Heart left ventricle (tissue), 13 donors: ENCODE results near the gene FBXO34.

ENCODE experiments used
- CTCF ChIP-seq, 12 donors: fragments of 200-600 bp; sonication (generic) in 4 of 12; IDR thresholded peaks; one replicate each; pipeline versions ENCODE4 v1.5.0 to v1.8.0; 2018 to 2022; ENCODE audit warnings: antibody characterized with exemption in 12 of 12, mild to moderate bottlenecking in 5 of 12
- POLR2A ChIP-seq, 2 donors: fragments of 450-650 bp; IDR thresholded peaks; one replicate each; pipeline ENCODE4 v1.6.1; 2017; ENCODE audit warnings: antibody characterized with exemption in 2 of 2, mild to moderate bottlenecking in 2 of 2, moderate library complexity in 2 of 2
- donor health status: ischemic (EF 13 %, LVEDD 7.1; RV severe dilation, severe dysfunction).
- donor health status: DM: no; HTN: yes; CAD: no.
- donor health status: DM: no; HTN: no; CAD: no.
- donor health status: ischemic (EF 25% LVEDD 6.9; RV normal size, moderate dysfunction).
- donor health status: ischemic (EF 25% LVEDD 5.7; RV mildly dilated, moderate dysfunction).
- donor health status: ischemic (EF 35%, LVEDD 5.7; RV mildly dilated, moderate dysfunction).
- donor health status: nonischemic (EF 11% LVEDD 7.7; RV severe dilation, severe dysfunction).
- donor health status: DM: yes; HTN: yes; CAD: no.
- donor health status: PGD.
- donor health status: ischemic (EF 29% LVEDD 5.4; RV normal size, mild dysfunction).
- donor health status: nonischemic (EF 23%, LVEDD 6.1; RV moderate dilation, normal function).

GRCh38 chr14:55294603-55295002 lies 23.4 kb downstream of the FBXO34 start:
- TF ChIP-seq POLR2A (IDR thresholded peaks at IDR 0.05): no peak
- TF ChIP-seq CTCF (IDR thresholded peaks at IDR 0.05): no peak
